Left ventricle myocardium inferior (tissue), 1 donor: ENCODE results near the gene PRRG2. TPM values are rescaled to one million over a fixed set of nuclear protein-coding genes. Genes with fewer than 3 reads are reported as not detected.
A peak's percentile ranks its signal among the peaks of the same experiment; 100 is the strongest.

Experiments used
- DNase-seq: peaks from one replicate; pipeline ENCODE4 v3.0.0-alpha.2; 2020
- H3K27ac ChIP-seq: fragments of 200-600 bp; replicated peaks from 2 replicates; pipeline ENCODE4 v1.8.0; 2021
- H3K27me3 ChIP-seq: fragments of 200-600 bp; 2 replicates; pipeline ENCODE4 v1.8.0; 2021; ENCODE audit warnings: low read depth
- H3K36me3 ChIP-seq: fragments of 200-600 bp; 2 replicates; pipeline ENCODE4 v1.8.0; 2021
- H3K4me1 ChIP-seq: fragments of 200-600 bp; 2 replicates; pipeline ENCODE4 v1.8.0; 2021
- H3K4me3 ChIP-seq: fragments of 200-600 bp; 2 replicates; pipeline ENCODE4 v1.8.0; 2021; ENCODE audit warnings: mild to moderate bottlenecking, moderate library complexity
- H3K9me3 ChIP-seq: fragments of 200-600 bp; replicated peaks from 2 replicates; pipeline ENCODE4 v1.8.0; 2021
- CTCF ChIP-seq: fragments of 200-600 bp; IDR thresholded peaks from 2 replicates; pipeline ENCODE4 v1.8.0; 2021; ENCODE audit warnings: antibody characterized with exemption, mild to moderate bottlenecking, borderline replicate concordance
- intact Hi-C: fragments of 100-400 bp; cut with micrococcal nuclease; formaldehyde crosslinking; loops from one replicate; pipeline ENCODE4 v1.11.0; 2022
- total RNA-seq: library from RNA; stranded (reverse); fragmentation: NEBNext Ultra II Directional; extraction: Animal tissue kit (Norgen Biotek cat#: 25700); gene quantifications from one replicate; pipeline ENCODE4 v1.2.1, GENCODE V29; 2021
- donor health status: DM: no; HTN: yes; CAD: no; lungs with severe emphysema.

Gene PRRG2
- total RNA-seq, 1 donor from 2014 or later: 0.88 TPM

GRCh38 chr19:49636233-49636932 is 55.3 kb downstream of the PRRG2 start:
- TF ChIP-seq CTCF: no peak
- H3K36me3 ChIP-seq: peaks cover 23% of the 10 kb centered on the region
- H3K4me1 ChIP-seq: peaks cover 73% of the 10 kb centered on the region
- H3K27me3 ChIP-seq: no peaks in the 10 kb centered on the region
- DNase-seq: no peak
- H3K4me3 ChIP-seq: no peak overlapping the region
- intact Hi-C loops: no loop called here
- H3K27ac ChIP-seq: peak overlapping the region; percentile 100
- H3K9me3 ChIP-seq: no peaks in the 10 kb centered on the region

- Histone ChIP-seq H3K27me3 (no peaks in the 10 kb centered on the region), H3K9me3 (no peaks in the 10 kb centered on the region), H3K4me3 (peak overlapping the region; percentile 98), H3K4me1 (peaks cover 76% of the 10 kb centered on the region), H3K27ac (peak overlapping the region; percentile 100), H3K36me3 (peaks cover 23% of the 10 kb centered on the region)
- TF ChIP-seq CTCF: no peak
- peak; percentile 92 for DNase-seq
- intact Hi-C loops: no loop called here
These were observed 57.0 kb downstream of the PRRG2 start for GRCh38 chr19:49637821-49638738.

- peaks cover 20% of the 10 kb centered on the region for H3K36me3 ChIP-seq
- H3K4me1 ChIP-seq: peaks cover 86% of the 10 kb centered on the region
- H3K27ac ChIP-seq: peak overlapping the region; percentile 100
- no peak for TF ChIP-seq CTCF
- peak overlapping the region; percentile 98 for H3K4me3 ChIP-seq
- DNase-seq: no peak
- H3K27me3 ChIP-seq: no peaks in the 10 kb centered on the region
- no peaks in the 10 kb centered on the region for H3K9me3 ChIP-seq
- intact Hi-C loops: no loop called here
These were observed 58.4 kb downstream of the PRRG2 start for GRCh38 chr19:49639401-49640112.

- intact Hi-C loops: no loop called here
- peak within 1 kb of the TSS; percentile 100 for H3K27ac ChIP-seq
- DNase-seq: peak; percentile 99
- TF ChIP-seq CTCF: no peak
- peaks cover 18% of the 10 kb centered on the region for H3K36me3 ChIP-seq
- peaks cover 87% of the 10 kb centered on the region for H3K4me1 ChIP-seq
- H3K27me3 ChIP-seq: no peaks in the 10 kb centered on the region
- H3K4me3 ChIP-seq: peak within 1 kb of the TSS; percentile 98
- no peaks in the 10 kb centered on the region for H3K9me3 ChIP-seq
These were observed 59.2 kb downstream of the PRRG2 start, which contains the start of gene RRAS for GRCh38 chr19:49640113-49640898. Gene RRAS (minus strand): TSS chr19:49640143. CDS start chr19:49640098, 45 bp downstream.

Other genes starting within 250 kb of the PRRG2 start
- gene CD37, start 245.9 kb upstream of the PRRG2 start, total RNA-seq: 3.7 TPM
- gene TEAD2, start 218.9 kb upstream of the PRRG2 start, total RNA-seq: 44.1 TPM
- gene DKKL1, start 217.4 kb upstream of the PRRG2 start, total RNA-seq: not detected
- gene KASH5, start 193.1 kb upstream of the PRRG2 start, total RNA-seq: not detected
- gene PTH2, start 157.9 kb upstream of the PRRG2 start, total RNA-seq: not detected
- 0.14 TPM for gene GFY, start 155.9 kb upstream of the PRRG2 start, total RNA-seq
- 0.99 TPM for gene SLC17A7, start 139.8 kb upstream of the PRRG2 start, total RNA-seq
- 24.7 TPM for gene PIH1D1, start 129.5 kb upstream of the PRRG2 start, total RNA-seq
- gene ALDH16A1, start 128.1 kb upstream of the PRRG2 start, total RNA-seq: 9.6 TPM
- gene FLT3LG, start 107.1 kb upstream of the PRRG2 start, total RNA-seq: 3.1 TPM
- 1,308 TPM for gene RPL13A, start 93.7 kb upstream of the PRRG2 start, total RNA-seq
- gene RPS11, start 84.9 kb upstream of the PRRG2 start, total RNA-seq: 998 TPM
- 80.9 TPM for gene FCGRT, start 68.7 kb upstream of the PRRG2 start, total RNA-seq
- gene RCN3, start 53.3 kb upstream of the PRRG2 start, total RNA-seq: 7.5 TPM
- gene NOSIP, start 760 bp upstream of the PRRG2 start, total RNA-seq: 47.3 TPM
- gene PRR12, start 9.9 kb downstream of the PRRG2 start, total RNA-seq: 15.5 TPM
- gene RRAS, start 58.8 kb downstream of the PRRG2 start, total RNA-seq: 116 TPM
- gene SCAF1, start 60.9 kb downstream of the PRRG2 start, total RNA-seq: 38.8 TPM
- 34.5 TPM for gene IRF3, start 84.5 kb downstream of the PRRG2 start, total RNA-seq
- gene BCL2L12, start 84.6 kb downstream of the PRRG2 start, total RNA-seq: 11.4 TPM
- gene PRMT1, start 96.0 kb downstream of the PRRG2 start, total RNA-seq: 112 TPM
- gene ADM5, start 108.3 kb downstream of the PRRG2 start, total RNA-seq: 0.49 TPM
- 2.5 TPM for gene CPT1C, start 109.8 kb downstream of the PRRG2 start, total RNA-seq
- 0.38 TPM for gene TSKS, start 182.0 kb downstream of the PRRG2 start, total RNA-seq
- 65.5 TPM for gene AP2A1, start 185.7 kb downstream of the PRRG2 start, total RNA-seq
- gene FUZ, start 232.0 kb downstream of the PRRG2 start, total RNA-seq: 18.3 TPM
- 65.8 TPM for gene MED25, start 237.0 kb downstream of the PRRG2 start, total RNA-seq